Embryonic facial prominence (tissue), 1 donor: ENCODE measurements around the gene CADPS.

Experiments used
- DNase-seq: peaks from one replicate; pipeline ENCODE4 v3.0.0-alpha.2; 2016; ENCODE audit errors: extremely low spot score

CADPS gene

GRCh38 chr3:62521464-62522105 lies 353.6 kb downstream of the CADPS start:
- no peak for DNase-seq

- no peak for DNase-seq
These were observed 371.7 kb downstream of the CADPS start for GRCh38 chr3:62503516-62503915.

GRCh38 chr3:62502315-62503300 lies 372.6 kb downstream of the CADPS start:
- DNase-seq: no peak

- no peak for DNase-seq
These were observed 373.9 kb downstream of the CADPS start for GRCh38 chr3:62501289-62501668.

- no peak for DNase-seq
These were observed 374.5 kb downstream of the CADPS start for GRCh38 chr3:62500556-62501288.

- no peak for DNase-seq
These were observed 378.1 kb downstream of the CADPS start for GRCh38 chr3:62497156-62497555.

GRCh38 chr3:62496503-62496902 lies 378.7 kb downstream of the CADPS start:
- DNase-seq: no peak

- no peak for DNase-seq
These were observed 382.0 kb downstream of the CADPS start for GRCh38 chr3:62493109-62493801.

- DNase-seq: no peak
These were observed 392.3 kb downstream of the CADPS start for GRCh38 chr3:62482961-62483360.

GRCh38 chr3:62481962-62482361 lies 393.3 kb downstream of the CADPS start:
- no peak for DNase-seq

- no peak for DNase-seq
These were observed 395.2 kb downstream of the CADPS start for GRCh38 chr3:62480056-62480455.

GRCh38 chr3:62479326-62479725 lies 395.9 kb downstream of the CADPS start:
- no peak for DNase-seq

- DNase-seq: no peak
These were observed 399.9 kb downstream of the CADPS start for GRCh38 chr3:62475306-62475705.

GRCh38 chr3:62467966-62468722 lies 407.1 kb downstream of the CADPS start:
- DNase-seq: no peak

GRCh38 chr3:62462788-62463187 lies 412.4 kb downstream of the CADPS start:
- DNase-seq: no peak

GRCh38 chr3:62462104-62462762 lies 413.0 kb downstream of the CADPS start:
- DNase-seq: no peak

GRCh38 chr3:62454916-62455315 lies 420.3 kb downstream of the CADPS start:
- no peak for DNase-seq

GRCh38 chr3:62453448-62453847 lies 421.8 kb downstream of the CADPS start:
- no peak for DNase-seq

GRCh38 chr3:62451211-62451887 lies 423.9 kb downstream of the CADPS start:
- DNase-seq: no peak
